PC-9 (cell line): ENCODE results near the gene ARL2. TPM values are rescaled to one million over a fixed set of nuclear protein-coding genes. Genes with fewer than 3 reads are reported as not detected.

ENCODE experiments used
- Bru-seq: library from RNA; stranded (reverse); fragments of 400-500 nt; gene quantifications from one replicate; lab custom pipeline; 2021; lab: Mats Ljungman, UMichigan
- BruChase-seq, 2 experiments: library from RNA; stranded (reverse); fragments of 400-500 nt; gene quantifications; one replicate each; lab custom pipeline; 2021; lab: Mats Ljungman, UMichigan
- BruUV-seq: library from RNA; stranded (reverse); fragments of 400-500 nt; replicated peaks from 2 replicates; lab custom pipeline; 2021; lab: Mats Ljungman, UMichigan
- CTCF ChIA-PET: fragments of 300-600 bp; sonication (Branson Sonifier 250); formaldehyde crosslinking; loops from one replicate; lab custom pipeline; 2022; ENCODE audit warnings: antibody characterized with exemption; lab: Charles Lee
- POLR2A ChIA-PET: fragments of 300-600 bp; sonication (Branson Sonifier 250); formaldehyde crosslinking; loops from one replicate; lab custom pipeline; 2022; ENCODE audit warnings: antibody characterized with exemption; ENCODE audit not compliant: unreplicated experiment; lab: Charles Lee
- DNase-seq, 2 experiments: peaks; one replicate each; pipeline versions ENCODE4 v3.0.0 to v3.0.0-alpha.2; 2015 to 2022; ENCODE audit warnings: mixed read lengths in 1 of 2
- H2AFZ ChIP-seq: fragments of 200-600 bp; sonication (generic); 2 replicates; pipeline ENCODE4 v1.8.1; 2017; ENCODE audit warnings: antibody characterized with exemption
- H3F3A ChIP-seq: fragments of 200-600 bp; sonication (generic); 2 replicates; pipeline ENCODE4 v1.8.1; 2017; ENCODE audit warnings: antibody characterized with exemption, mild to moderate bottlenecking, low read depth; ENCODE audit not compliant: insufficient read depth
- H3K27ac ChIP-seq: fragments of 200-600 bp; sonication (generic); 2 replicates; pipeline ENCODE4 v1.6.1; 2016; ENCODE audit warnings: mixed run types
- H3K27me3 ChIP-seq: fragments of 200-600 bp; sonication (generic); 2 replicates; pipeline ENCODE4 v1.6.1; 2016; ENCODE audit warnings: low read depth, mixed run types; ENCODE audit not compliant: insufficient read depth
- H3K36me3 ChIP-seq: fragments of 200-600 bp; sonication (generic); 2 replicates; pipeline ENCODE4 v1.6.1; 2016; ENCODE audit warnings: low read depth, mixed run types
- H3K4me1 ChIP-seq: fragments of 200-600 bp; sonication (generic); replicated peaks from 2 replicates; pipeline ENCODE4 v1.6.1; 2016; ENCODE audit warnings: mixed run types; ENCODE audit not compliant: insufficient read depth
- H3K4me2 ChIP-seq: fragments of 200-600 bp; sonication (generic); 2 replicates; pipeline ENCODE4 v1.6.1; 2017; ENCODE audit warnings: mixed run types
- H3K4me3 ChIP-seq: fragments of 200-600 bp; sonication (generic); 2 replicates; pipeline ENCODE4 v1.6.1; 2016; ENCODE audit warnings: mixed run types
- H3K79me2 ChIP-seq: fragments of 200-600 bp; sonication (generic); 2 replicates; pipeline ENCODE4 v1.6.1; 2017; ENCODE audit warnings: low read depth, mixed run types
- H3K9me2 ChIP-seq: fragments of 200-600 bp; sonication (generic); 2 replicates; pipeline ENCODE4 v1.8.1; 2017; ENCODE audit warnings: mild to moderate bottlenecking; ENCODE audit not compliant: insufficient read depth
- H3K9me3 ChIP-seq: fragments of 200-600 bp; sonication (generic); 2 replicates; pipeline ENCODE4 v1.8.1; 2016; ENCODE audit warnings: low read depth; ENCODE audit not compliant: insufficient read depth
- H4K20me1 ChIP-seq: fragments of 200-600 bp; sonication (generic); 2 replicates; pipeline ENCODE4 v1.8.1; 2017; ENCODE audit not compliant: insufficient read depth
- EZH2 ChIP-seq: fragments of 200-600 bp; sonication (generic); IDR thresholded peaks from 2 replicates; pipeline ENCODE4 v1.8.0; 2017; ENCODE audit warnings: antibody characterized with exemption, low read depth
- intact Hi-C: fragments of 100-400 bp; cut with micrococcal nuclease; formaldehyde crosslinking; loops from one replicate; pipeline ENCODE4 v1.10.0; 2022; ENCODE audit not compliant: unreplicated experiment
- long read RNA-seq: library from polyadenylated mRNA; stranded (forward); transcript quantifications from one replicate; pipeline ENCODE4 v2.0.0, GENCODE V29; 2022
- total RNA-seq: library from RNA; stranded (reverse); gene quantifications from 2 replicates; pipeline ENCODE4 v1.2.3, GENCODE V29; 2021
- TF ChIP-seq, protein P1 (sequence below): fragments of 200-600 bp; sonication (generic); conservative IDR thresholded peaks from 2 replicates; pipeline ENCODE4 v1.6.1; 2017; ENCODE audit warnings: mixed run types, antibody characterized with exemption, mild to moderate bottlenecking, moderate library complexity

Gene ARL2
- total RNA-seq (97.5 and 106 TPM in 2 replicates), Bru-seq, nascent RNA (percentile 71 among the genes with signal in this experiment), BruChase-seq, experiment 1, labeled RNA remaining after a 2-hour chase (percentile 78 among the genes with signal in this experiment), BruChase-seq, experiment 2, labeled RNA remaining after a 6-hour chase (percentile 93 among the genes with signal in this experiment)
- long read RNA-seq, transcript ARL2-204 (6 exons, 830 nt) = minor isoform, 5 of 307 reads
- long read RNA-seq, transcript ARL2-201 (5 exons, 979 nt) = major isoform, 276 of 307 reads
- long read RNA-seq, transcript ARL2-206 (4 exons, 795 nt) = minor isoform, 7 of 307 reads
- long read RNA-seq, transcript ARL2-203 (1 exons, 601 nt) = minor isoform, 12 of 307 reads
- long read RNA-seq, partial matches to known transcripts = 3 of 307 reads
- long read RNA-seq, other reads (novel, unspliced or antisense) = 2 of 307 reads

- Histone ChIP-seq H3K27me3 (no peaks in the 10 kb centered on the region), H3F3A (peaks cover 25% of the 10 kb centered on the region), H3K4me1 (peaks cover 14% of the 10 kb centered on the region), H3K36me3 (no peaks in the 10 kb centered on the region), H3K79me2 (peaks cover 15% of the 10 kb centered on the region), H2AFZ (peak within 1 kb of the TSS; percentile 96), H3K27ac (peak within 1 kb of the TSS; percentile 71), H3K4me3 (peak within 1 kb of the TSS; percentile 76), H3K4me2 (peak within 1 kb of the TSS; percentile 93), H4K20me1 (no peaks in the 10 kb centered on the region), H3K9me3 (no peaks in the 10 kb centered on the region), H3K9me2 (no peaks in the 10 kb centered on the region)
- ChIA-PET POLR2A (interaction anchor here (1.3 kb wide), 1 partner anchor 13 kb away, joined by 5 read pairs; the partner anchor contains the start of gene SNX15), CTCF (interaction anchor here (0.6 to 1.2 kb wide), 6 partner anchors 13 to 660 kb away, joined by 3 to 4 read pairs (median 3); no protein-coding TSS in a partner anchor)
- no TSS peak for BruUV-seq
- TF ChIP-seq, protein P1, sequence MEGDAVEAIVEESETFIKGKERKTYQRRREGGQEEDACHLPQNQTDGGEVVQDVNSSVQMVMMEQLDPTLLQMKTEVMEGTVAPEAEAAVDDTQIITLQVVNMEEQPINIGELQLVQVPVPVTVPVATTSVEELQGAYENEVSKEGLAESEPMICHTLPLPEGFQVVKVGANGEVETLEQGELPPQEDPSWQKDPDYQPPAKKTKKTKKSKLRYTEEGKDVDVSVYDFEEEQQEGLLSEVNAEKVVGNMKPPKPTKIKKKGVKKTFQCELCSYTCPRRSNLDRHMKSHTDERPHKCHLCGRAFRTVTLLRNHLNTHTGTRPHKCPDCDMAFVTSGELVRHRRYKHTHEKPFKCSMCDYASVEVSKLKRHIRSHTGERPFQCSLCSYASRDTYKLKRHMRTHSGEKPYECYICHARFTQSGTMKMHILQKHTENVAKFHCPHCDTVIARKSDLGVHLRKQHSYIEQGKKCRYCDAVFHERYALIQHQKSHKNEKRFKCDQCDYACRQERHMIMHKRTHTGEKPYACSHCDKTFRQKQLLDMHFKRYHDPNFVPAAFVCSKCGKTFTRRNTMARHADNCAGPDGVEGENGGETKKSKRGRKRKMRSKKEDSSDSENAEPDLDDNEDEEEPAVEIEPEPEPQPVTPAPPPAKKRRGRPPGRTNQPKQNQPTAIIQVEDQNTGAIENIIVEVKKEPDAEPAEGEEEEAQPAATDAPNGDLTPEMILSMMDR = peak; percentile 80
- no peak for TF ChIP-seq EZH2
- intact Hi-C loops = loop anchor here (1.0 to 10.0 kb wide), 5 partner anchors 97 to 239 kb away; partner anchors contain the start of genes ATG2A, CAPN1, SF1 and ZNHIT2
- peak; percentile 80 to 91 for DNase-seq
These were observed at the start of gene ARL2 for GRCh38 chr11:65013888-65014725. Gene ARL2, plus strand, starts transcription at chr11:65014160. Its CDS starts 48 bp downstream, at chr11:65014208.

GRCh38 chr11:64967375-64967774 is 46.6 kb upstream of the ARL2 start:
- Histone ChIP-seq H4K20me1 (no peaks in the 10 kb centered on the region), H3K4me2 (no peak overlapping the region), H2AFZ (no peak overlapping the region), H3K79me2 (no peaks in the 10 kb centered on the region), H3K27me3 (no peaks in the 10 kb centered on the region), H3F3A (peaks cover 26% of the 10 kb centered on the region), H3K9me2 (no peaks in the 10 kb centered on the region), H3K36me3 (no peaks in the 10 kb centered on the region), H3K9me3 (no peaks in the 10 kb centered on the region), H3K4me1 (peaks cover 26% of the 10 kb centered on the region), H3K27ac (no peak overlapping the region), H3K4me3 (no peak overlapping the region)
- POLR2A ChIA-PET = no interaction called here
- intact Hi-C loops = no loop called here
- CTCF ChIA-PET = no interaction called here
- BruUV-seq = no TSS peak
- no peak for DNase-seq
- TF ChIP-seq EZH2 = no peak
- TF ChIP-seq, protein P1 = no peak

DNA sequence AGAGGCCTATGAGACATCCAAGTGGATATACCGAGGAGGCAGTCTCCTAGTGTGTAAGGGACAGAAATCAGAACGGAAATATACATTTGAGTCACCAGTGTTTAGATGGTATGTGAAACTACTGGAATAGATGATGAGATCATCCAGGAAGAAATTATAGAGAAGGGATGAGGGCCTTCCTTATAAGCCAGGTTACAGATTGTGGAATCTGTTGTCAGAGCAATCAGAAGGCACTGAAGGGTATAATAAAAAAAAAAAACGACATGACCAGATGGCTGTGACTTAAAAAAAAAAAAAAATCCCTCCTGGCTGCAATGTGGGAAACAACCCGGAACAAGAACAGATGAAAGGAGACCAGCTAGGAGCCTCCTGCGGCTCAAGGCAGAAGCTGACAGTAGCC is 44.8 kb upstream of the ARL2 start:
- peaks cover 28% of the 10 kb centered on the region for H3F3A ChIP-seq
- DNase-seq = peak; percentile 19 to 98
- H3K4me3 ChIP-seq = no peak overlapping the region
- H4K20me1 ChIP-seq = no peaks in the 10 kb centered on the region
- no peaks in the 10 kb centered on the region for H3K27me3 ChIP-seq
- no peaks in the 10 kb centered on the region for H3K9me2 ChIP-seq
- no peaks in the 10 kb centered on the region for H3K79me2 ChIP-seq
- H3K4me2 ChIP-seq = peak overlapping the region; percentile 37
- peaks cover 26% of the 10 kb centered on the region for H3K4me1 ChIP-seq
- intact Hi-C loops = no loop called here
- ChIA-PET CTCF (no interaction called here), POLR2A (interaction anchor here (0.7 kb wide), 2 partner anchors 183 to 453 kb away, joined by 13 to 16 read pairs; partner anchors contain the start of gene NEAT1)
- H3K27ac ChIP-seq = peak overlapping the region; percentile 95
- no peaks in the 10 kb centered on the region for H3K36me3 ChIP-seq
- no peak overlapping the region for H2AFZ ChIP-seq
- H3K9me3 ChIP-seq = no peaks in the 10 kb centered on the region
- TF ChIP-seq EZH2 = no peak
- TF ChIP-seq, protein P1 = no peak
- BruUV-seq = no TSS peak
